Fibroblast of skin of right biceps (primary cell): ENCODE results near the gene HDAC9.

Experiments
- DNase-seq: peaks from one replicate; pipeline ENCODE4 v3.0.0-alpha.2; 2013

The HDAC9 gene

GRCh38 chr7:18558503-18558902, 63.0 kb downstream of the HDAC9 start:
- DNase-seq, result peak; percentile 39

GRCh38 chr7:18558910-18559309, 63.4 kb downstream of the HDAC9 start:
- no peak for DNase-seq

- DNase-seq, result peak; percentile 48
These were observed 64.2 kb downstream of the HDAC9 start for GRCh38 chr7:18559756-18560155.

- no peak for DNase-seq
These were observed 69.2 kb downstream of the HDAC9 start for GRCh38 chr7:18564779-18565178.

GRCh38 chr7:18565337-18565736, 69.8 kb downstream of the HDAC9 start:
- no peak for DNase-seq

- no peak for DNase-seq
These were observed 70.7 kb downstream of the HDAC9 start for GRCh38 chr7:18566205-18566604.

GRCh38 chr7:18566829-18567228, 71.3 kb downstream of the HDAC9 start:
- no peak for DNase-seq

GRCh38 chr7:18570441-18570840, 74.9 kb downstream of the HDAC9 start:
- no peak for DNase-seq

- DNase-seq, result peak; percentile 63
These were observed 75.4 kb downstream of the HDAC9 start for GRCh38 chr7:18570890-18571478.

- no peak for DNase-seq
These were observed 76.6 kb downstream of the HDAC9 start for GRCh38 chr7:18572154-18572553.

- no peak for DNase-seq
These were observed 77.3 kb downstream of the HDAC9 start for GRCh38 chr7:18572885-18573284.

GRCh38 chr7:18573410-18574234, 78.1 kb downstream of the HDAC9 start:
- DNase-seq, result no peak

GRCh38 chr7:18574235-18574540, 78.6 kb downstream of the HDAC9 start:
- no peak for DNase-seq

GRCh38 chr7:18574676-18575075, 79.1 kb downstream of the HDAC9 start:
- DNase-seq, result no peak

- peak; percentile 22 for DNase-seq
These were observed 80.3 kb downstream of the HDAC9 start for GRCh38 chr7:18575622-18576572.

- no peak for DNase-seq
These were observed 81.7 kb downstream of the HDAC9 start for GRCh38 chr7:18577096-18577771.

- no peak for DNase-seq
These were observed 84.1 kb downstream of the HDAC9 start for GRCh38 chr7:18579698-18580097.

GRCh38 chr7:18580950-18581349, 85.4 kb downstream of the HDAC9 start:
- DNase-seq, result no peak

- DNase-seq, result peak; percentile 60
These were observed 87.8 kb downstream of the HDAC9 start for GRCh38 chr7:18583305-18583704.

- no peak for DNase-seq
These were observed 94.7 kb downstream of the HDAC9 start for GRCh38 chr7:18590241-18590640.

- DNase-seq, result peak; percentile 73
These were observed 95.3 kb downstream of the HDAC9 start for GRCh38 chr7:18590744-18591340.

GRCh38 chr7:18593602-18594279, 98.2 kb downstream of the HDAC9 start:
- no peak for DNase-seq
